Subcutaneous adipose tissue (tissue), 4 donors: ENCODE measurements around the gene CCDC172. TPM values are rescaled to one million over a fixed set of nuclear protein-coding genes. Genes with fewer than 3 reads are reported as not detected.

Experiments used
- CTCF ChIP-seq: fragments of 450-650 bp; IDR thresholded peaks from one replicate; pipeline ENCODE4 v1.5.1; 2016; ENCODE audit warnings: low read depth, mild to moderate bottlenecking, control low read depth, antibody characterized with exemption, moderate library complexity
- small RNA-seq: library from RNA; depleted of rRNA; stranded (forward); fragments of <200 nt; gene quantifications from one replicate; pipeline ENCODE3, GENCODE V24; 2016
- total RNA-seq, 4 donors: library from RNA; depleted of rRNA; stranded (reverse); fragments of >200 nt; gene quantifications; one replicate each; pipeline ENCODE4 v1.1.0, GENCODE V29; 2016

The CCDC172 gene
- total RNA-seq, 4 donors from 2014 or later = not detected

DNA sequence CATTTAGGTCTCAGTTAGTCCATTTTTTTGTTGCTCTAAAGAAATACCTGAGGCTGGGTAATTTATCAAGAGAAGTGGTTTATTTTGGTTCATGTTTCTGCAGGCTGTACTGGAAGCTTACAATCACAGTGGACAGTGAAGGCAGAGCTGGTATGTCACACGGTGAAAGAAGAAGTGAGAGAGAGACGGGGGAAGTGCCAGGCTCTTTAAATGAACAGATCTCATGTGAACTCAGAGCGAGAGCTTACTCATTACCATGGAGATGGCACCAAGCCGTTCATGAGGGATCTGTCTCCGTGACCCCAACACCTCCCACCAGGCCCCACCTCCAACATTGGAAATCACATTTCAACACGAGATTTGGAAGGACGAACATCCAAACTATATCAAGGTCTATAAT, 84.5 kb downstream of the CCDC172 start:
- TF ChIP-seq CTCF = no peak

- TF ChIP-seq CTCF = no peak
Observed at GRCh38 chr10:116410351-116410750, 86.1 kb downstream of the CCDC172 start.

GRCh38 chr10:116417821-116418220, 93.6 kb downstream of the CCDC172 start:
- no peak for TF ChIP-seq CTCF

- no peak for TF ChIP-seq CTCF
Observed at GRCh38 chr10:116418389-116418788, 94.1 kb downstream of the CCDC172 start.

GRCh38 chr10:116421815-116422214, 97.6 kb downstream of the CCDC172 start:
- no peak for TF ChIP-seq CTCF

DNA sequence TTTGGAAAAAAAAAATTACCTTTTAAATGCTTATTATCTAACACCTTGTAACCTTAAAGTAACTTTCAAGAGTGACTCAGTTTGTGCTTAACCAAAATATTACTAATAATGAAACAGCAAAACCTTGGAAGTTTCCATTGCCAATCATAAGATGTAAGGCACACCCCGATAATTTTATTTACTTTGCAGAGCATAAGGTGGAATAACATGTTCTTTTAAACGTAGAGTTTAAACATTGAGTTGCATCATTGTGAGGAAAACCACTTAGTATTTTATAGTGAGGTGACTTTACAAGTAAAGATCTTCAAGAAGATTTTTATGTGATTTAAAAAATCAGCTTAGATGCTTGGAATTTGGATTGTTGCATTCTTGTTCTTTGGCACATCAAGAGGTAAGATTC, 103.4 kb downstream of the CCDC172 start, which contains the start of gene PNLIPRP3:
Gene PNLIPRP3, plus strand, starts transcription at position 177 of the 400 bp plus-strand sequence. Its CDS starts 166 bp downstream, at position 343.
- TF ChIP-seq CTCF = no peak

DNA sequence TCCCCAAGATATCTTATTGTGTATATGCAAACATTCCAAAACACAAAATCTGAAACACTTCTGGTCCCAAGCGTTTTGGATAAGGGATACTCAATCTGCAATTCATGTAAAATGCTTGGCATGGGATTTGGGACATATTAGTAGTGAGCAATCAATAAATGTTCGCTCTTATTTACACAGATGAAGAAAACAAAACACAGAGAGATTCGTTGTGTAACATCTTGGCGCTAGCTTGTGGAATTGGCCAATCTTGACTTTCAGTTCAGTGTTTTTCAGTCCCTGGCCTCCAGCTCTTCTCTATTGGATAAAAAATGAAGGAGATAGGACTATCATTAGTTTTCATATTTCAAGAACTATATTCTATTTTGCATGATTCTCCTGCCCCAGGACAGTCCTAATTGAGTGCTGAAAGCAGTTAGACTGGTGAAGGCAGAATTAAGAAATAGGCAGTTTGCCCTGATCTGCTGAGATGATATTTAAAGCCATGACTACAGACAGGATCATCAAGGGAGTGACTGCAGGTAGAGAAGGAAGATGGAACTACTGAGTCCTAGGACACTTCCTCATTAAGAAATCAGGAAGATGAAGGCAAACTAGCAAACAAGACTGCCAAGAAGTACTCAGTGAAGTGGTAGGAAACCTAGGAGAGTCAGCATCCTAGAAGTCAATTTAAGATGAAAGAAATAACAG, 105.2 kb downstream of the CCDC172 start:
- TF ChIP-seq CTCF = no peak

Small RNAs within 50 kb of the gene (small RNA-seq; reads per million reads assigned to genes)
- not detected for gene SNRPGP6

Other genes starting within 250 kb of the CCDC172 start
- 100 to 1,000 TPM in 1 of 4 donors, 10 to 100 TPM in 3; 47.8 to 152 (median 69.4) TPM for gene GFRA1, start 51.2 kb upstream of the CCDC172 start, total RNA-seq
- 1 to 10 TPM; 1.5 to 3.7 (median 2.2) TPM for gene PNLIPRP3, start 103.4 kb downstream of the CCDC172 start, total RNA-seq
- gene PNLIP, start 221.5 kb downstream of the CCDC172 start, total RNA-seq = not detected